NCI-H2081 treated with DMSO at 0.1 percent for 48 hours (cell line): ENCODE measurements around the gene IL17D.
"Not testable (repeated sequence)": the region's sequence is repeated elsewhere in the genome, so short reads cannot be mapped to it uniquely, and the experiment has no call there.

Source experiments
- DNase-seq: peaks from one replicate; lab custom pipeline; 2025; lab: John Stamatoyannopoulos, UW

Gene IL17D

DNA sequence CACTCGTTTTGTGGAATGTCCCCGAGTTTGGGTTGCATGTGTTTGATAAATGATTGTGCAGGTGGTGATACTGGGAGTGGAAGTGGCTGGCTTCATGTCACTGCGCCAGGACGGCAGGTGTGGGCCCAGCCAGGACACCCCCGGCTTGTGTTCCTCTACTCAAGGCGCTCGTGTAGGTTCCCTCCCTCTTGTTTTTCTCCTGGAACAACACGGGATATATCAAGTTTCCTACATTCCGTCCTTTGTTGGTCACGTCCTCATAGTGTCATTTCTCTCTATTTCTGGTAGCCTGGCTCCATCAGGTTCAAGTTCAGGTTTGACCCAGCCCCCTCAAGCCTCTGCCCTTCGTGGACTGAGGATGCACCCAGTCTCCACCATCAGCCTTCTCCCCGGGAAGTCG is 16.3 kb downstream of the IL17D start:
- DNase-seq, result no peak

DNA sequence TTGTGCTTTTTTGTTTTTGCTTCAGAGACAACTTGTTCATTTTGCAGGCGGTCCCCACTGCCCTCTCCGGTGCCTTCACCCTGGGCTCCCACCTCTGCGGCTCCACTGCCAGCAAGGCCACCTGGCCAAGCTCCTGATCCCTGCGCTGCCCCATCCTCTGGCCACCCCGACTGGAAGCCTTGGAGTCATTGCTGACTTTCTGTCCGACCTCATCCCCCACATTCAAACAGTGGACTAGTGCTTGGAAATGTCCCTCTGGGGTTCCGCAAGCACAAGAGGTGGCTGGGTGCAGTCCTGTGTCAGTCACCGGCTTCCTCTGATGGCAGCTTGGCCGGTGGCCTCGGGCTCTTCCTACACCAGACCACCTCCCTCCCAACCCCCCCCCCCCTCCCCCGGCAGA is 17.0 kb downstream of the IL17D start:
- DNase-seq, result no peak

DNA sequence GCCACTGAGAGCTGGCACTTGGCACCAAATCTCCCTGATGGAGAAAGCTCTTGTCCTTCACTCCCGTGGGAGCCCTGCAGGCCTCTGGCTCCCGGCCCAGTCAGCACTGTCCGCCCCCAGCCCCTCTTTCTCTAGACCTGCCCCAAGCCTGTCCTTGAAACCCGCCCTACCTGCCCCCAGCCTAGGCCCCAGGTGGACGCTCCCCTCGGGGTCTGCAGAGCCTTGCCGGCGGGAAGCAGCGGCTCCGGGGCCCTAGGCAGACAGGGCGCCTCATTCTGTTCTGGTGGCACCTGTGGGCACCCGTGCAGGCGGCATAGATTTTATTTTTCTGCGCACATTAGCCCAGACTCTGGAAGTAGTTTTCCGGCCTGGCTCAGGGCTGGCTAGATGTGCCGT is 17.6 kb downstream of the IL17D start:
- no peak for DNase-seq

DNA sequence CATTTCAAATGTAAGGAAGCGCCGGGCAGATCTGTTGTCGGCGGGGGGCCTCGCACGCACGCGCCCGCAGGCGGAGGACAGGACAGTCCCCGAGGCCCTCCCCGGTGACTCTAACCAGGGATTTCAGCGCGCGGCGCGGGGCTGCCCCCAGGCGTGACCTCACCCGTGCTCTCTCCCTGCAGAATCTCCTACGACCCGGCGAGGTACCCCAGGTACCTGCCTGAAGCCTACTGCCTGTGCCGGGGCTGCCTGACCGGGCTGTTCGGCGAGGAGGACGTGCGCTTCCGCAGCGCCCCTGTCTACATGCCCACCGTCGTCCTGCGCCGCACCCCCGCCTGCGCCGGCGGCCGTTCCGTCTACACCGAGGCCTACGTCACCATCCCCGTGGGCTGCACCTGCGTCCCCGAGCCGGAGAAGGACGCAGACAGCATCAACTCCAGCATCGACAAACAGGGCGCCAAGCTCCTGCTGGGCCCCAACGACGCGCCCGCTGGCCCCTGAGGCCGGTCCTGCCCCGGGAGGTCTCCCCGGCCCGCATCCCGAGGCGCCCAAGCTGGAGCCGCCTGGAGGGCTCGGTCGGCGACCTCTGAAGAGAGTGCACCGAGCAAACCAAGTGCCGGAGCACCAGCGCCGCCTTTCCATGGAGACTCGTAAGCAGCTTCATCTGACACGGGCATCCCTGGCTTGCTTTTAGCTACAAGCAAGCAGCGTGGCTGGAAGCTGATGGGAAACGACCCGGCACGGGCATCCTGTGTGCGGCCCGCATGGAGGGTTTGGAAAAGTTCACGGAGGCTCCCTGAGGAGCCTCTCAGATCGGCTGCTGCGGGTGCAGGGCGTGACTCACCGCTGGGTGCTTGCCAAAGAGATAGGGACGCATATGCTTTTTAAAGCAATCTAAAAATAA is 18.2 kb downstream of the IL17D start:
- DNase-seq, result no peak

DNA sequence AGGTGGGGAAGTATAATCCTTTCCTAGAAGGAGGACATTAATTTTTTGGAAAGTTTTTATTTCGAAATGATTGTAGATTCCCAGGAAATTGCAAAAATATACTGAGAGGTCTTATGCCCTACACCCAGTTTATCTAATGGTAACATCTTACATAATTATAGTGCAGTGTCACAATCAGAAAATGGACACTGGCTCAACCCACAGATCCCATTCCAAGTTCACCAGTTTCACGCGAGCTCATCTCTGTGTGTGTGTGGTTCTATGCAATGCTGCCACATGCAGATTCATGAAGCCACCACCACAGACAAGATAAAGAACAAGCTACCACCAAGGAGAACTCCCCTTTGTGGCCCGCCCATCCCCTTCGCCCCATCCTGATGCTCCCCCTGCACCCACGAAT is 24.4 kb downstream of the IL17D start:
- no peak for DNase-seq

DNA sequence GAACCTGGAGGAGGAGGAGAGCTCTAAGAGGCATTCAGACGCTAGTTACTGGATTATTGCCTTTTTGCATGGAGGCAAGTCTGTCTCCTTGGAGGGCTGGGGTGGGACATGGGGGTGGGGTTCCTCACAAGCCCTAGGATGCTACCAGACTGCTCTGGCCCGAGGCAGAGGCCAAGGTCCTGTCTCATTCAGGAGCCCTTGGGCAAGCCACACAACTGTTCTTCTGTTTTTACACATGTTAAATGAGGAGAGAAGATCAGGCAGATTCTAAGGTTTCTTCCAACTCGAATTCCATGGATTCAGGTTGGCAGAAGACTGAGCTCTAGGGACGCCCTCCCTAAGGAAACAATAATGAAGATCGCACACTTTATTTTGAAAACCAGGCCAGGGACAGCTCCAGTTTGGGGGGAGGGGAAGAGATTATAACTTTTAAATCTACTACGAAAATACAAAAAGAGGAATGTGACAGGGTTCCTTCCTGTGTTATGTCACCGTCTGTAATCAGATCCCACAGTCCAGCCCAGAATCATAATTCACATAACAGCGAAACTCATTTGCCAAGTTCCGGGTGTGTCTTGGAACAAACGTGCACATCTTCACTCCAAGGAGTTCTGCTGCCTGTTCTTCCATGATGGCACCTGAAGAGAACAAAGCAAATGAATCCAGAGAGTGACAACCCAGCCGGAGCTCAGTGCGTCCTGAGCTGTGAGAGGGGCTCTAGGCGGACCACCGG is 25.2 kb downstream of the IL17D start:
- DNase-seq, result no peak

DNA sequence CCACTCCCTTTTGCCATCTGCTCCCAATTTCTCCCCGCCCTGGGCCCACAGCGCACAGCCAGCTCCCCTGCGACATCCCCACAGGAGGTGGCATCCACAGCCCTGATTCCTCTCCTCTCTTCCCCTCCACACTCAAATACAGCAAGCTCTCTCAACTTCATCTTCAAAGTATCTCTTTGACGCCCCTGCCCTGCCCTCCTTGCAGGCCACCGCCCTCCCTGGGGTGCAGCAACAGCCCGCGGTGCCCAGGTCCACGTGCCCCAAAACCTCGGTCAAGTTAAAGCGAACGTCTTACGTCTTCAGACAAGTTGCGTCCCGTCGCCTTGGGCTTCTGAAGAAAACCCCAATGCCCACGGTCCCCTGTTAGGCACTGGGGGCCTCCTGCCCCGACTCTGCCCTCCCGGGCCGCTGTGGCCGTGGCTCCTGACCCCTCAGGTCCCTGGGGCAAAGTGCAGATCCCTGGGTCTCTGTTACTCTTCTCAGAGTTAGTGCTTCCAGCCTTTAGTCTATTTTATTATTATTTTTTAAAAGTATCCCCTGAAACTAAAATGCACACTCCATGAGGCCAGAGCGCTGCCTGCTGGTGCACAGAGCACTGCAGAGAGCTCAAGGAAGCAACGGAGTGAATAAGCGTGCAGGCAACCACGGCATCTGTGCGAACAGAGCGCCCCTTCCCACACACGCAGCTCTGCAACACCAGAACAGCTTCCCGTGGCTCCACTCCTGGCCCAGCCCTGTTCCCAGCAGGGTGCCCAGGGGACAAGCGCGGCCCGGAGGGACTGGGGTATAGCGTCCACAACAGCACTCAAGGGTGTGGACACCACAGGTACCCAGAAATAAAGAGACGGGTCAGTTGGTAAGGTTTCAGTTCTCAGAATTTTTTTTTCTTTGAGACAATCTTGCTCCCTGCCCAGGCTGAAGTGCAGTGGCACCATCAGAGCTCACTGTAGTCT is 26.4 kb downstream of the IL17D start:
- DNase-seq, result no peak

DNA sequence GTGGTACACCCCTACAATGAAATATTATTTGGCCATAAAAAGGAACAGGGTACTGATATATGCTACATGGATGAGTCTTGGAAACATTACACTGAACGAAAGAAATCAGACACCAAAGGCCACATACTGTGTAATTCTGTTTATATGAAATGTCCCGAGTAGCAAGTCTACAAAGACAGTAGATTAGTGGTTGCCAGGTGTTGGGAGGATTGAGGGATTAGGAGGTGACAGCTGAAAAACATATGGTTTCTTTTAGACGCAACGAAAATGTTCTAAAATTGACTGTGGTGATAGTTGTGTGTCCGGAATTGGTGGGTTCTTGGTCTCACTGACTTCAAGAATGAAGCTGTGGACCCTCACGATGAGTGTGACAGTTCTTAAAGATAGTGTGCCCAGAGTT is 35.1 kb downstream of the IL17D start:
- no peak for DNase-seq

DNA sequence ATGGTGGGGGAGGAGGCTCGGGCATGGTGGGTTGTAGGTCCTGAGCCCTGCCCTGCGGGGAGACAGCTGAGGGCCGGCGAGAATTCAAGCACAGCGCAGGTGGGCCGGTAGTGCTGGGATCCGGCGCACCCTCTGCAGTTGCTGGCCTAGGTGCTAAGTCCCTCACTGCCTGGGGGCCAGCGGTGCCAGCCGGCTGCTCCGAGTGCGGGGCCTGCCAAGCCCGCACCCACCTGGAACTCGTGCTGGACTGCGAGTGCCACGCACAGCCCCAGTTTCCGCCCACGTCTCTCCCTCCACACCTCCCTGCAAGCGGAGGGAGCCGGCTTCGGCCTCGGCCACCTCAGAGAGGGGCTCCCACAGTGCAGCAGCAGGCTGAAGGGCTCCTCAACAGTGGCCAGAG is 36.5 kb downstream of the IL17D start:
- no peak for DNase-seq

DNA sequence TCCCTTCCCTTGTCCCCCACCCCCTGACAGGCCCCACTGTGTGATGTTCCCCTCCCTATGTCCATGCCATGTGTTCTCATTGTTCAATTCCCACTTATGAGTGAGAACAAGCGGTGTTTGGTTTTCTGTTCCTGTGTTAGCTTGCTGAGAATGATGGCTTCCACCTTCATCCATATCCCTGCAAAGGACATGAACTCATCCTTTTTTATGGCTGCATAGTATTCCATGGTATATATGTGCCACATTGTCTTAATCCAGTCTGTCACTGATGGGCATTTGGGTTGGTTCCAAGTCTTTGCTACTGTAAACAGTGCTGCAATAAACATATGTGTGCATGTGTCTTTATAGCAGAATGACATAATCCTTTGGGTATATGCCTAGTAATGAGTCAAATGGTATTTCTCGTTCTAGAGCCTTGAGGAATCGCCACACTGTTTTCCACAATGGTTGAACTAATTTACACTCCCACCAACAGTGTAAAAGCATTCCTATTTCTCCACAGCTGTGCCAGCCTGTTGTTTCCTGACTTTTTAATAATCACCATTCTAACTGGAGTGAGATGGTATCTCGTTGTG is 40.4 kb downstream of the IL17D start:
- not testable (repeated sequence) for DNase-seq

DNA sequence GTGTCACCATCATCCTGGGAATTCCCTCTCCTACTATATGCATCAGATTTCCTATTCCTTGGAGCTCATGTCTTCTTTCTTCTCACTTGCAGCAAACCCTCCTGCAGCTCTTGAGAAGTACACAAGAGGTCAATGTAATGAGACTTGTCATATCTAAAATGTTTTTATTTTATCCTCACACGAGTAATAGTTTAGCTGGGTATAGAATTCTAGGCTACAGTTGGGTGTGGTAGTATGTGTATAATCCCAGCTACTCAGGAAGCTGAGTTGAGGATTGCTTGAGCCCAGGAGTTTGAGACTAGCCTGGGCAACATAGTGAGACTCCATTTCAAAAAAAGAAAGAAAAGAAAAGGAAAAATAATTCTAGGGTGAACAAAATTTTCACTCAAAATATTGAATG is 45.9 kb downstream of the IL17D start:
- no peak for DNase-seq

DNA sequence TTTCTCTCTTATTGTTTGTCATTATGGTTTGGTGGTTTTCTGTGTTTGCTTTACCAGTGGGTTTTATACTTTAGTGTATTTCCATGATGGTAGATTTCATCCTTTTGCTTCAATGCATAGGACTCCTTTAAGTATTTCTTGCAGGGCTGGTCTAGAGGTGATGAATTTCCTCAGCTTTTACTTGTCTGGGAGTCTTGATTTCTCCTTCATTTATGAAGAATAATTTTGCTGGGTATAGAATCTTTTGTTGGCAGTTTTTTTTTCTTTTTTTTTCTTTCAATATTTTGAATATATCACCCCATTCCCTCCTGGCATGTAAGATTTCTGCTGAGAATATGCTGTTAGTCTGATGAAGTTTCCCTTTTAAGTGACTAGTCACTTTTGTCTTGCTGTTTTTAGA is 50.5 kb downstream of the IL17D start:
- DNase-seq, result no peak

DNA sequence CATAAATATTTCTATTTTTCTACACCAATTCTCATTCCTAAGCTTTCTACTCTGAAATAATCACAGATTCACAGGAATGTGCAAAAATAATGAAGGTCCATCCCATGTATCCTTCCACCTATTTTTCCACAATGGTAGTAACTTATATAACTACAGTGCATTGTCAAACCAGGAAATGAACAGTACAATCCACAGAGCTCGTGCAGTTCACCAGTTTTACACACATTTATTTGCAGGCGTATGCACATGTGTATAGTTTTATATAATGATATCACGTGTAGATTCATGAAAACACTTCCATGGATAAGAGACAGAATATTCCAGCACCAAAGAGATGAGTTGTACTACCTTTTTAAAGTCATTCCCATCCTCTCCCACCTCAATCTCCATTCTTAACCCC is 57.4 kb downstream of the IL17D start:
- no peak for DNase-seq

DNA sequence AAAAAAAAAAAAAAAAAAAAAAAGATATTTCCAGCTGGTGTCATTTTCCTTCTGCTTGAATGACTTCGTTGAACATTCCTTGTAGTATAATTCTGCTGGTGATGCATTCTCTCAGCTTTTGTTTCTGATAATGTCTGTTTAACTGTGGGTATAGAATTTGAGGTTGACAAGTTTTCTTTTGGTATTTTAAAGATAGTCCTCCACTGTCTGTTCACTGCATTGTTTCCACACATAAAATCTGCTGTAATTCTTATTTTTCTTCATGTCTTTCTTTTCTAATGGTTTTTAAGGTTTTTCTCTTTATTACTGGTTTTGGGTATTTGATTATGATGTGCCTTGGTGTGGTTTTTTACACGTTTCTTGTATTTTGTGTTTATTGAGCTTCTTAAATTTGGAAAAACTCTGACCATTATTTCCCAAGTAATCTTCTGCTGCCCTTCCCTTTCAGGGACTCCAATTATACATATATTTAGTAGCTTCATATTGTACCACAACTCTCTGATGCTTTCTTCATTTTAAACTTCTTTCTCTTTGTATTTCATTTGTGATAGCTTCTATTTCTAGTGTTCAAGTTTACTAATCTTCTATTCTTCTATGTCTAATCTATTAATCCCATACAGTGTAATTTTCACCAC is 63.9 kb downstream of the IL17D start:
- no peak for DNase-seq

DNA sequence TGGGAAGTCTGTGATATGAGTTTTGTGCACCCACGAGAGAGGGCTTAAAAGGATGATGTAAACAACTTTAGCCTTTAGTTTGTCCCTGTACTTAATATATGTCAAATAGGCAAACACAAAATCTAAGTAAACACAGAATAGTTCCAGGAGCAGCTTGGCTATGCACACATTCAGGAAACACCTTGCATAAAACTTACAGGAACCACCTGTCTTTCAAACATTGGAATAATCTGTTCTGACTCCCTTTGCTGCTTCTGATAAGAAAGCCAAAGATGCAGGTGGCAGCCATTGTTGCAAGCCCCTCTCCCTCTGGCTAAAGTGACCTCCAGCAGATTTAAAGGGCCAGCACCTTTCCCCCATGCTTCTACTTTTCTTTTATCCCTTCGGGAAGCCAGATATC is 65.6 kb downstream of the IL17D start:
- no peak for DNase-seq

DNA sequence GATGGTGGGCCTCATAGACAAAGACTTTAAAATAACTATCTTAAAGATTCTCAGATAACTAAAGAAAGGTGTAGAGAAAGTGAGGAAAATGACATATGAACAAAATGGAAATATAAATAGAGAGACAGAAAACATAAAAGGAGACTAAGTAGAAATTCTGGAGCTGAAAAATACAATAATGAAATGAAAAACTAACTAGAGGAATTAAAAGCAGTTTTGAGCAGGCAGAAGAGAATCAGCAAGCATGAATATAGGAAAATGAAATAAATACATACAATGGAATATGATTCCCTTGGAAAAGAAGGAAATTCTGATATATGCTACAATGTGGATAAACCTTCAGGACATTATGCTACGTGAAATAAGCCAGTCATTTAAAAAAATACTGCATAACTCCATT is 66.3 kb downstream of the IL17D start:
- DNase-seq, result no peak
